Natural killer cell (primary cell): ENCODE data around the gene SYMPK. TPM values are rescaled to one million over a fixed set of nuclear protein-coding genes. Genes with fewer than 3 reads are reported as not detected.

Source experiments
- ATAC-seq, 3 donors: fragments of 150-1000 bp in 2 of 3; fragments of 200-7000 bp in 1 of 3; cut with Tn5 transposase; 1 replicate in 1 of 3; 2 replicates in 2 of 3; pipeline ENCODE4 v1.10.0; 2021; ENCODE audit warnings: mild to moderate bottlenecking in 2 of 3, moderate library complexity in 2 of 3
- DNase-seq, 2 donors: peaks; one replicate each; pipeline versions ENCODE4 v3.0.0 to v3.0.0-alpha.2; 2013 to 2021; ENCODE audit warnings: mixed read lengths in 1 of 2
- H3K27ac ChIP-seq: one replicate; pipeline ENCODE4 v1.5.1; 2013; ENCODE audit warnings: mild to moderate bottlenecking, low read length
- H3K27me3 ChIP-seq: one replicate; pipeline ENCODE4 v1.6.1; 2013; ENCODE audit warnings: low read length; ENCODE audit not compliant: control insufficient read depth, insufficient read depth
- H3K36me3 ChIP-seq: one replicate; pipeline ENCODE4 v1.6.1; 2013; ENCODE audit warnings: low read length; ENCODE audit not compliant: control insufficient read depth, insufficient read depth
- H3K4me1 ChIP-seq: one replicate; pipeline ENCODE4 v1.6.1; 2013; ENCODE audit warnings: low read length; ENCODE audit not compliant: control insufficient read depth, insufficient read depth
- H3K4me3 ChIP-seq: one replicate; pipeline ENCODE4 v1.5.1; 2013; ENCODE audit warnings: low read length
- H3K9me3 ChIP-seq: one replicate; pipeline ENCODE4 v1.6.1; 2013; ENCODE audit warnings: low read length; ENCODE audit not compliant: control insufficient read depth, insufficient read depth
- H3K27ac Mint-ChIP-seq, 2 donors: one replicate each; pipeline ENCODE4 v1.8.0; 2022; ENCODE audit warnings: mild to moderate bottlenecking in 2 of 2, mixed read lengths in 2 of 2, moderate library complexity in 1 of 2
- H3K27me3 Mint-ChIP-seq, 2 donors: one replicate each; pipeline ENCODE4 v1.8.0; 2022; ENCODE audit warnings: low read depth in 2 of 2, mixed read lengths in 2 of 2
- H3K36me3 Mint-ChIP-seq: one replicate; pipeline ENCODE4 v1.8.0; 2022; ENCODE audit warnings: mixed read lengths
- H3K4me1 Mint-ChIP-seq, 2 donors: one replicate each; pipeline ENCODE4 v1.8.0; 2022; ENCODE audit warnings: mixed read lengths in 2 of 2
- H3K4me3 Mint-ChIP-seq: one replicate; pipeline ENCODE4 v1.8.0; 2022; ENCODE audit warnings: mild to moderate bottlenecking, moderate library complexity, mixed read lengths
- H3K9me3 Mint-ChIP-seq, 2 donors: one replicate each; pipeline ENCODE4 v1.8.0; 2022; ENCODE audit warnings: mixed read lengths in 2 of 2
- CTCF ChIP-seq: fragments of 200-600 bp; IDR thresholded peaks from one replicate; pipeline ENCODE4 v1.8.0; 2022; ENCODE audit warnings: antibody characterized with exemption
- WGBS: methylation state at CpG from one replicate; pipeline ENCODE4 v1.1.7; 2013; ENCODE audit warnings: missing lambda C conversion rate; ENCODE audit not compliant: insufficient coverage; 5-methylcytosine and 5-hydroxymethylcytosine counted together
- intact Hi-C: fragments of 100-400 bp; cut with micrococcal nuclease; formaldehyde crosslinking; loops from one replicate; pipeline ENCODE4 v1.14.2; 2022
- total RNA-seq, 4 donors: library from RNA; stranded (reverse); fragments of 120-200 nt in 1 of 4; gene quantifications; one replicate each; pipeline versions ENCODE4 v1.2.3 to v1.2.4, GENCODE V29; 2013 to 2022

SYMPK gene
- total RNA-seq, 3 donors from 2014 or later (not counting 1 experiment from before 2014, with no cell fraction given) = 86.4 to 94.8 (median 86.7) TPM

GRCh38 chr19:45786533-45786894 lies 76.4 kb downstream of the SYMPK start:
- Mint-ChIP-seq H3K27ac (no peak overlapping the region), H3K4me1 (peaks cover 14 to 34% of the 10 kb centered on the region in 2 donors), H3K27me3 (no peaks in the 10 kb centered on the region), H3K36me3 (peaks cover 14% of the 10 kb centered on the region), H3K4me3 (no peak overlapping the region), H3K9me3 (no peaks in the 10 kb centered on the region)
- H3K27me3 ChIP-seq = no peaks in the 10 kb centered on the region
- H3K9me3 ChIP-seq = no peaks in the 10 kb centered on the region
- DNase-seq (no peak), ATAC-seq (no peak)
- peaks cover 26% of the 10 kb centered on the region for H3K36me3 ChIP-seq
- no peak for TF ChIP-seq CTCF
- no peak overlapping the region for H3K4me3 ChIP-seq
- 98% methylated on average over 21 of the region's 21 CpGs for WGBS
- intact Hi-C loops = no loop called here
- H3K27ac ChIP-seq = no peak overlapping the region
- H3K4me1 ChIP-seq = peaks cover 13% of the 10 kb centered on the region

GRCh38 chr19:45785781-45786532 lies 77.0 kb downstream of the SYMPK start:
- no peak overlapping the region for H3K27ac Mint-ChIP-seq
- no peak for ATAC-seq
- no peak overlapping the region for H3K27ac ChIP-seq
- peaks cover 10 to 32% of the 10 kb centered on the region in 2 donors for H3K4me1 Mint-ChIP-seq
- DNase-seq = no peak
- H3K27me3 ChIP-seq = no peaks in the 10 kb centered on the region
- no peak overlapping the region for H3K4me3 ChIP-seq
- TF ChIP-seq CTCF = no peak
- H3K4me3 Mint-ChIP-seq = no peak overlapping the region
- no peaks in the 10 kb centered on the region for H3K9me3 Mint-ChIP-seq
- H3K27me3 Mint-ChIP-seq = no peaks in the 10 kb centered on the region
- no peaks in the 10 kb centered on the region for H3K9me3 ChIP-seq
- peaks cover 26% of the 10 kb centered on the region for H3K36me3 ChIP-seq
- H3K36me3 Mint-ChIP-seq = peaks cover 14% of the 10 kb centered on the region
- intact Hi-C loops = no loop called here
- H3K4me1 ChIP-seq = peaks cover 7% of the 10 kb centered on the region
- WGBS = 96% methylated on average over 57 of the region's 57 CpGs

- peaks cover 26% of the 10 kb centered on the region for H3K36me3 ChIP-seq
- no peak overlapping the region for H3K4me3 Mint-ChIP-seq
- no peak overlapping the region for H3K27ac ChIP-seq
- intact Hi-C loops = no loop called here
- 85% methylated on average over 5 of the region's 5 CpGs for WGBS
- H3K27ac Mint-ChIP-seq = no peak overlapping the region
- no peak for DNase-seq
- H3K27me3 Mint-ChIP-seq = no peaks in the 10 kb centered on the region
- peaks cover under 1% of the 10 kb centered on the region for H3K4me1 ChIP-seq
- no peak for TF ChIP-seq CTCF
- no peak for ATAC-seq
- H3K4me3 ChIP-seq = no peak overlapping the region
- peaks cover 14% of the 10 kb centered on the region for H3K36me3 Mint-ChIP-seq
- H3K9me3 ChIP-seq = no peaks in the 10 kb centered on the region
- peaks cover 4% of the 10 kb centered on the region for H3K27me3 ChIP-seq
- H3K9me3 Mint-ChIP-seq = no peaks in the 10 kb centered on the region
- peaks cover 10 to 33% of the 10 kb centered on the region in 2 donors for H3K4me1 Mint-ChIP-seq
These were observed 77.8 kb downstream of the SYMPK start for GRCh38 chr19:45785097-45785496.

- H3K4me1 ChIP-seq = peaks cover 10% of the 10 kb centered on the region
- intact Hi-C loops = no loop called here
- H3K27ac ChIP-seq = no peak overlapping the region
- DNase-seq (no peak), ATAC-seq (no peak)
- H3K4me1 Mint-ChIP-seq = peaks cover 16 to 42% of the 10 kb centered on the region in 2 donors
- WGBS = 88% methylated on average over 4 of the region's 4 CpGs
- no peak overlapping the region for H3K4me3 Mint-ChIP-seq
- H3K27ac Mint-ChIP-seq = no peak overlapping the region
- H3K36me3 Mint-ChIP-seq = peaks cover 11% of the 10 kb centered on the region
- H3K9me3 ChIP-seq = no peaks in the 10 kb centered on the region
- TF ChIP-seq CTCF = no peak
- peaks cover 21% of the 10 kb centered on the region for H3K36me3 ChIP-seq
- H3K9me3 Mint-ChIP-seq = no peaks in the 10 kb centered on the region
- H3K27me3 ChIP-seq = peaks cover 8% of the 10 kb centered on the region
- peaks cover 3 to 9% of the 10 kb centered on the region in 2 donors for H3K27me3 Mint-ChIP-seq
- no peak overlapping the region for H3K4me3 ChIP-seq
These were observed 78.9 kb downstream of the SYMPK start for GRCh38 chr19:45784096-45784495.
